ENCODE data around the gene TCF7L1.

TCF7L1 gene

DNA sequence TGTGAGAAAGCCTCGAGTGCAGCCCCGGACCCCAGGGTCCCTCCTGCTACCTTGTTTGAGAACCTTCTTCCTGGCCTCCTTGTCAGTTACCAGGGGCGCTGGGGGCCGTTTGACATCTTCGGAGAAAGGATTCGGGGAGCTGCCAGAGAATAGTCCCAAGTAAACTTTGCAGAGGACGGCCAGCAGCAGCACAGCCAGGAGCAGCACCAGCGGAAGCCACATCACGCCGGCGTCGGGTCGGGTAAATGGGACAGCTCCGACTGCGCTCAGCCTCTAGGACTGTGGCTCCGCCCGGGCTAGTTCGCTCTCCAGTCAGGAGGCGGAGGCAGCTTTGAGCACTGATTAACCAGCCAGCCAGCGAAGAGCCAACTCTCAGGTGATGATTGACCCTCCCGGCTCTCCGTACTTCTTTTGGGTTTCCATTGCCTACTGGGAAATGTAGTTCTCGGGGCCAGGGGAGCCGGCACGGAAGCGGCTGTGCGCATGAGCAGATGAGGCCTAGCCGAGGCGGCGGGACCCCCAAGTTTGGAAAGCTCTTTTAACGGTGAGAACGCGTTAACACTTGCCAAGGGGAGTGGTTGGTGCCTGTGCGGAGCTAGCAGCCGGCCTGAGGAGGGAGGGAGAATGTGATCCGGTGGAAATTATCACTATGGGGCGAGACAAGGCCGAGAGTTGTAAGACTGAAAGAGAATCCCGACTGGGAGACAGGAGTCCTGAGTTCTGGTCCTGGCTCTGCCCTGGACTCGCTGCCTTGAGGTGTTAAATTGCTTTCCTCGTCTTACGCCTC lies 221.3 kb downstream of the TCF7L1 start, which contains the start of the genes ELMOD3 and RETSAT:
ELMOD3 (plus strand) TSS at position 484 of the 787 bp plus-strand sequence. CDS start 2,430 bp downstream, outside the sequence.
RETSAT (minus strand) TSS at position 243 of the 787 bp plus-strand sequence; CDS start at position 222, 21 bp downstream.
- Histone ChIP-seq H3K9ac (ENCODE audit: low read length) (peak within 1 kb of the TSS; percentile 77), H3K27ac (ENCODE audit: low read length) (peak within 1 kb of the TSS; percentile 36; the same call in 1 of the 2 replicates), H3K4me1 (ENCODE audit: low read length) (peaks cover 11% of the 10 kb centered on the region; the same call in 1 of the 2 replicates), H2AFZ (ENCODE audit: low read length) (peak within 1 kb of the TSS; percentile 95), H3K9me2 (replicated peaks; ENCODE audit: insufficient read depth, low read length) (no peaks in the 10 kb centered on the region), H4K20me1 (ENCODE audit: insufficient read depth, low read length) (no peaks in the 10 kb centered on the region), H3K27me3 (replicated peaks; ENCODE audit: insufficient read depth, low read length) (no peaks in the 10 kb centered on the region), H3F3A (ENCODE audit: insufficient read depth, low read length) (peaks cover 5% of the 10 kb centered on the region; the same call in 1 of the 2 replicates), H3K36me3 (replicated peaks; ENCODE audit: insufficient read depth, low read length) (no peaks in the 10 kb centered on the region), H3K4me3 (ENCODE audit: low read length) (peak within 1 kb of the TSS; percentile 96), H3K9me3 (replicated peaks; ENCODE audit: insufficient read depth, low read length) (no peaks in the 10 kb centered on the region), H3K79me2 (ENCODE audit: low read length) (peaks cover 35% of the 10 kb centered on the region), H3K4me2 (ENCODE audit: low read depth, low read length) (peak within 1 kb of the TSS; percentile 86)
- DNase-seq = peak; percentile 99
- no peak for TF ChIP-seq EZH2 (optimal IDR thresholded peaks at IDR 0.05; ENCODE audit: low read depth, low read length)
- TF ChIP-seq EZH2phosphoT487 (IDR thresholded peaks at IDR 0.05; ENCODE audit: low read length) = no peak
- TF ChIP-seq CTCF (IDR thresholded peaks at IDR 0.05; ENCODE audit: low read length) = no peak

- Histone ChIP-seq H3K79me2 (ENCODE audit: low read length) (peaks cover 35% of the 10 kb centered on the region), H3K4me2 (ENCODE audit: low read depth, low read length) (peak overlapping the region; percentile 80), H3K9me3 (replicated peaks; ENCODE audit: insufficient read depth, low read length) (no peaks in the 10 kb centered on the region), H2AFZ (ENCODE audit: low read length) (peak overlapping the region; percentile 88), H3K4me3 (ENCODE audit: low read length) (peak overlapping the region; percentile 96), H3K27me3 (replicated peaks; ENCODE audit: insufficient read depth, low read length) (no peaks in the 10 kb centered on the region), H3K9me2 (replicated peaks; ENCODE audit: insufficient read depth, low read length) (no peaks in the 10 kb centered on the region), H4K20me1 (ENCODE audit: insufficient read depth, low read length) (no peaks in the 10 kb centered on the region), H3F3A (ENCODE audit: insufficient read depth, low read length) (peaks cover 5% of the 10 kb centered on the region; the same call in 1 of the 2 replicates), H3K27ac (ENCODE audit: low read length) (peak overlapping the region; percentile 20; the same call in 1 of the 2 replicates), H3K4me1 (ENCODE audit: low read length) (peaks cover 11% of the 10 kb centered on the region; the same call in 1 of the 2 replicates), H3K9ac (ENCODE audit: low read length) (peak overlapping the region; percentile 77), H3K36me3 (replicated peaks; ENCODE audit: insufficient read depth, low read length) (no peaks in the 10 kb centered on the region)
- no peak for TF ChIP-seq EZH2phosphoT487 (IDR thresholded peaks at IDR 0.05; ENCODE audit: low read length)
- TF ChIP-seq EZH2 (optimal IDR thresholded peaks at IDR 0.05; ENCODE audit: low read depth, low read length) = no peak
- no peak for TF ChIP-seq CTCF (IDR thresholded peaks at IDR 0.05; ENCODE audit: low read length)
- DNase-seq = no peak
These were observed 221.8 kb downstream of the TCF7L1 start for GRCh38 chr2:85355073-85355410.

DNA sequence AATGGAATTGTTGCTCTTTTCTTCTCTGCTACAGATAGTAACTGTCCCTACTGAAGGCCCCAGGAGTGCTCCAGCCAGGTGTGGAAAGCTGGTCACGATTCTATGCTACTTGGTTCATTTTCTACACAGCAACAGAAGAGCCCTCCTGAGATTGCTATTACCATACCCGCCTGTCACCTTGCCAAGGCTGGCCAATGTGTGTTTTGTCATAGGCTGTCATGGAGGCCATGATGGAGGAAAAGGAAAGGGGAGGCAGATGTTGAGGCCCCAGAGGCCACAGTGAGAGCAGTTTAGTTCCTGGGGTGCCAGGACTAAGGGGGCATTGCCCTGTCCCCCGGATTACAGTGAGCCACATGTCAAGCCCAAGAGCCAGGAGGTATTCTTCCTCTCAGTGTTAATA lies 222.3 kb downstream of the TCF7L1 start:
- Histone ChIP-seq H3K27ac (ENCODE audit: low read length) (no peak overlapping the region), H3K27me3 (replicated peaks; ENCODE audit: insufficient read depth, low read length) (no peaks in the 10 kb centered on the region), H2AFZ (ENCODE audit: low read length) (no peak overlapping the region), H3K4me1 (ENCODE audit: low read length) (peaks cover 11% of the 10 kb centered on the region; the same call in 1 of the 2 replicates), H3K79me2 (ENCODE audit: low read length) (peaks cover 35% of the 10 kb centered on the region), H3K4me3 (ENCODE audit: low read length) (peak overlapping the region; percentile 96), H4K20me1 (ENCODE audit: insufficient read depth, low read length) (no peaks in the 10 kb centered on the region), H3K9me3 (replicated peaks; ENCODE audit: insufficient read depth, low read length) (no peaks in the 10 kb centered on the region), H3K9me2 (replicated peaks; ENCODE audit: insufficient read depth, low read length) (no peaks in the 10 kb centered on the region), H3F3A (ENCODE audit: insufficient read depth, low read length) (peaks cover 5% of the 10 kb centered on the region; the same call in 1 of the 2 replicates), H3K36me3 (replicated peaks; ENCODE audit: insufficient read depth, low read length) (no peaks in the 10 kb centered on the region), H3K4me2 (ENCODE audit: low read depth, low read length) (peak overlapping the region; percentile 80), H3K9ac (ENCODE audit: low read length) (peak overlapping the region; percentile 77; the same call in 1 of the 2 replicates)
- no peak for DNase-seq
- TF ChIP-seq EZH2 (optimal IDR thresholded peaks at IDR 0.05; ENCODE audit: low read depth, low read length) (no peak), EZH2phosphoT487 (IDR thresholded peaks at IDR 0.05; ENCODE audit: low read length) (no peak), CTCF (IDR thresholded peaks at IDR 0.05; ENCODE audit: low read length) (no peak)

Measured in MM.1S (cell line).